ENCODE results near the gene RRP12. TPM values are rescaled to one million over a fixed set of nuclear protein-coding genes. Genes with fewer than 3 reads are reported as not detected.

The RRP12 gene
- polyA plus RNA-seq, 1 experiment = 10.6 TPM

GRCh38 chr10:97380516-97380915 lies 20.6 kb downstream of the RRP12 start:
- POLR2A ChIA-PET = no interaction called here
- no peak overlapping the region for H3K4me3 ChIP-seq (ENCODE audit: low read depth, low read length)
- no peak overlapping the region for H3K27ac ChIP-seq (ENCODE audit: low read depth, low read length)
- no peak for DNase-seq (ENCODE audit: low read depth, low spot score)
- H3K9me3 ChIP-seq (ENCODE audit: control insufficient read depth, insufficient read depth, low read length) = no peaks in the 10 kb centered on the region; the same call in 1 of the 2 replicates
- CTCF ChIA-PET = interaction anchor here (0.6 kb wide), 1 partner anchor 40 kb away, joined by 8 read pairs; no protein-coding TSS in a partner anchor
- TF ChIP-seq CTCF (IDR thresholded peaks at IDR 0.05; ENCODE audit: low read depth, low read length) = no peak
- H3K27me3 ChIP-seq (ENCODE audit: control insufficient read depth, insufficient read depth, low read length) = no peaks in the 10 kb centered on the region

- no peak overlapping the region for H3K27ac ChIP-seq (ENCODE audit: low read depth, low read length)
- CTCF ChIA-PET = no interaction called here
- DNase-seq (ENCODE audit: low read depth, low spot score) = no peak
- no peak for TF ChIP-seq CTCF (IDR thresholded peaks at IDR 0.05; ENCODE audit: low read depth, low read length)
- no peaks in the 10 kb centered on the region for H3K27me3 ChIP-seq (ENCODE audit: control insufficient read depth, insufficient read depth, low read length)
- no peak overlapping the region for H3K4me3 ChIP-seq (ENCODE audit: low read depth, low read length)
- POLR2A ChIA-PET = no interaction called here
- no peaks in the 10 kb centered on the region; the same call in 1 of the 2 replicates for H3K9me3 ChIP-seq (ENCODE audit: control insufficient read depth, insufficient read depth, low read length)
Measured at GRCh38 chr10:97378933-97379921, 21.9 kb downstream of the RRP12 start.

GRCh38 chr10:97376413-97376812 lies 24.7 kb downstream of the RRP12 start:
- CTCF ChIA-PET = no interaction called here
- H3K4me3 ChIP-seq (ENCODE audit: low read depth, low read length) = no peak overlapping the region
- no peaks in the 10 kb centered on the region for H3K9me3 ChIP-seq (ENCODE audit: control insufficient read depth, insufficient read depth, low read length)
- no peaks in the 10 kb centered on the region for H3K27me3 ChIP-seq (ENCODE audit: control insufficient read depth, insufficient read depth, low read length)
- POLR2A ChIA-PET = no interaction called here
- H3K27ac ChIP-seq (ENCODE audit: low read depth, low read length) = no peak overlapping the region
- TF ChIP-seq CTCF (IDR thresholded peaks at IDR 0.05; ENCODE audit: low read depth, low read length) = no peak
- DNase-seq (ENCODE audit: low read depth, low spot score) = no peak

- no peak overlapping the region for H3K4me3 ChIP-seq (ENCODE audit: low read depth, low read length)
- H3K9me3 ChIP-seq (ENCODE audit: control insufficient read depth, insufficient read depth, low read length) = no peaks in the 10 kb centered on the region
- CTCF ChIA-PET = interaction anchor here (0.9 kb wide), 1 partner anchor 163 kb away, joined by 3 read pairs; no protein-coding TSS in a partner anchor
- H3K27me3 ChIP-seq (ENCODE audit: control insufficient read depth, insufficient read depth, low read length) = no peaks in the 10 kb centered on the region
- no peak for DNase-seq (ENCODE audit: low read depth, low spot score)
- TF ChIP-seq CTCF (IDR thresholded peaks at IDR 0.05; ENCODE audit: low read depth, low read length) = no peak
- POLR2A ChIA-PET = no interaction called here
- no peak overlapping the region for H3K27ac ChIP-seq (ENCODE audit: low read depth, low read length)
Measured at GRCh38 chr10:97373456-97373855, 27.7 kb downstream of the RRP12 start.

GRCh38 chr10:97372233-97372875 lies 28.8 kb downstream of the RRP12 start:
- no peak for DNase-seq (ENCODE audit: low read depth, low spot score)
- no peaks in the 10 kb centered on the region for H3K9me3 ChIP-seq (ENCODE audit: control insufficient read depth, insufficient read depth, low read length)
- ChIA-PET CTCF (no interaction called here), POLR2A (no interaction called here)
- no peaks in the 10 kb centered on the region for H3K27me3 ChIP-seq (ENCODE audit: control insufficient read depth, insufficient read depth, low read length)
- H3K27ac ChIP-seq (ENCODE audit: low read depth, low read length) = no peak overlapping the region
- H3K4me3 ChIP-seq (ENCODE audit: low read depth, low read length) = no peak overlapping the region
- TF ChIP-seq CTCF (IDR thresholded peaks at IDR 0.05; ENCODE audit: low read depth, low read length) = no peak

Data from AG04450 (cell line).